NT2/D1 (cell line): ENCODE results near the gene CSTB.

Experiments
- SUZ12 ChIP-seq: IDR thresholded peaks from 2 replicates; pipeline ENCODE4 v1.6.1; 2011; ENCODE audit not compliant: insufficient read length, insufficient read depth; ENCODE audit errors: extremely low read depth
- YY1 ChIP-seq: IDR thresholded peaks from 2 replicates; pipeline ENCODE4 v1.6.1; 2011; ENCODE audit not compliant: insufficient read length, insufficient read depth
- ZNF274 ChIP-seq: IDR thresholded peaks from 2 replicates; pipeline ENCODE4 v1.6.1; 2011; ENCODE audit warnings: mild to moderate bottlenecking, low read depth, low read length

DNA sequence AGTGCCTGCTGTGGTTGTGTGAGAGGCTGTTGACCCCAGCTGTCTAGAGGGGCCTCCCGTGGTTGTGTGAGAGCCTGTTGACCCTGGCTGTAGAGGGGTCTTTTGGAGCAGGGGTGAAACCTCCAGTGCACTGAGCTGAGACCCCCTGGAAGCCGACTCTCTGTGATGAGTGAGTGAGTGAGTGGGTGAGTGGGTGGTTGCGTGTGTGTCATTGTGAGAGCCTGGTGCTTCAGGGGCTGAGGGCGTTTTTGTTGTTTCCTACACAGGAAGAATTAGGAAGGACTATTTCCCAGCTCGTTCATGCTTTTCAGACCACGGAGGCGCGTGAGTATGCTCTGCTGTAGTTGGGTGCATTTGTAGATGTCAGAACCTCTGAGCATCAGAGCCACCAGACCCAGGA, 16.3 kb upstream of the CSTB start:
- no peak for TF ChIP-seq SUZ12
- TF ChIP-seq YY1: no peak
- no peak for TF ChIP-seq ZNF274
